SK-N-SH (cell line): ENCODE data around the gene CLASP2. TPM values are rescaled to one million over a fixed set of nuclear protein-coding genes. Genes with fewer than 3 reads are reported as not detected.

ENCODE experiments used
- CTCF ChIA-PET: fragments of 300-600, 350-600 bp; formaldehyde crosslinking; extraction: SDS; loops from one replicate; lab custom pipeline; 2021; lab: Yijun Ruan, JAX
- POLR2A ChIA-PET: fragments of 350-600 bp; sonication (Branson Sonifier 250); formaldehyde crosslinking; extraction: SDS; loops from one replicate; lab custom pipeline; 2020; ENCODE audit warnings: antibody characterized with exemption, inconsistent platforms; lab: Yijun Ruan, JAX
- DNase-seq: peaks from one replicate; pipeline ENCODE4 v3.0.0; 2012
- H2AFZ ChIP-seq: fragments of 200-600 bp; sonication (generic); 2 replicates; pipeline ENCODE4 v1.8.1; 2016; ENCODE audit warnings: antibody characterized with exemption, mild to moderate bottlenecking, low read depth
- H3F3A ChIP-seq: fragments of 200-600 bp; sonication (generic); replicated peaks from 2 replicates; pipeline ENCODE3; 2016; ENCODE audit warnings: antibody characterized with exemption, mild to moderate bottlenecking; ENCODE audit not compliant: insufficient read depth
- H3K27ac ChIP-seq, 2 experiments: fragments of 200-500 bp in 1 of 2; fragments of 200-600 bp in 1 of 2; sonication (Bioruptor generic) in 1 of 2; sonication (generic), shearing (Covaris generic) in 1 of 2; 2 replicates each; pipeline versions ENCODE4 v1.5.1 to v1.6.1; 2014 to 2016; ENCODE audit warnings: low read depth in 2 of 2, inconsistent platforms in 1 of 2, low read length in 1 of 2, mild to moderate bottlenecking in 1 of 2, mixed read lengths in 1 of 2
- H3K27me3 ChIP-seq: fragments of 200-600 bp; sonication (generic), shearing (Covaris generic); 2 replicates; pipeline ENCODE4 v1.6.1; 2016; ENCODE audit warnings: mixed run types; ENCODE audit not compliant: insufficient read depth
- H3K36me3 ChIP-seq, 2 experiments: fragments of 200-500 bp in 1 of 2; fragments of 200-600 bp in 1 of 2; sonication (Bioruptor generic) in 1 of 2; sonication (generic) in 1 of 2; replicated peaks in 1 of 2; 2 replicates each; pipeline versions ENCODE3 to v1.5.1; 2014 to 2016; ENCODE audit warnings: low read length in 1 of 2, mild to moderate bottlenecking in 1 of 2; ENCODE audit not compliant: insufficient read depth in 2 of 2, control insufficient read depth in 1 of 2
- H3K4me1 ChIP-seq, 2 experiments: fragments of 200-500 bp in 1 of 2; fragments of 200-600 bp in 1 of 2; sonication (Bioruptor generic) in 1 of 2; sonication (generic), shearing (Covaris generic) in 1 of 2; 2 replicates each; pipeline versions ENCODE4 v1.5.1 to v1.6.1; 2014 to 2016; ENCODE audit warnings: low read depth in 1 of 2, low read length in 1 of 2, mixed run types in 1 of 2; ENCODE audit not compliant: insufficient read depth in 2 of 2, control insufficient read depth in 1 of 2
- H3K4me2 ChIP-seq: fragments of 200-600 bp; sonication (generic), shearing (Covaris generic); 2 replicates; pipeline ENCODE4 v1.6.1; 2017; ENCODE audit warnings: mixed run types
- H3K4me3 ChIP-seq, 2 experiments: fragments of 200-500 bp in 1 of 2; fragments of 200-600 bp in 1 of 2; sonication (Bioruptor generic) in 1 of 2; sonication (generic), shearing (Covaris generic) in 1 of 2; 2 replicates each; pipeline versions ENCODE4 v1.5.1 to v1.8.1; 2014 to 2016; ENCODE audit warnings: low read depth in 2 of 2, inconsistent platforms in 1 of 2, low read length in 1 of 2, mild to moderate bottlenecking in 1 of 2, mixed read lengths in 1 of 2, moderate library complexity in 1 of 2
- H3K79me2 ChIP-seq: fragments of 200-600 bp; sonication (generic); 2 replicates; pipeline ENCODE4 v1.8.1; 2017; ENCODE audit warnings: mild to moderate bottlenecking; ENCODE audit not compliant: insufficient read depth
- H3K9ac ChIP-seq: fragments of 200-600 bp; sonication (generic); 2 replicates; pipeline ENCODE4 v1.6.1; 2017; ENCODE audit warnings: mixed run types
- H3K9me2 ChIP-seq: fragments of 200-600 bp; sonication (generic); 2 replicates; pipeline ENCODE4 v1.6.1; 2017; ENCODE audit warnings: mixed run types
- H3K9me3 ChIP-seq: fragments of 200-600 bp; sonication (generic); 2 replicates; pipeline ENCODE4 v1.6.1; 2017; ENCODE audit warnings: mixed run types, mild to moderate bottlenecking, moderate library complexity
- H4K20me1 ChIP-seq: fragments of 200-600 bp; sonication (generic); 2 replicates; pipeline ENCODE4 v1.6.1; 2017; ENCODE audit warnings: mild to moderate bottlenecking, mixed run types; ENCODE audit not compliant: insufficient read depth
- CHD2 ChIP-seq: fragments of 150-350 bp; IDR thresholded peaks from 2 replicates; pipeline ENCODE4 v1.6.1; 2018; ENCODE audit warnings: low read length; ENCODE audit not compliant: partially characterized antibody
- ELF1 ChIP-seq: IDR thresholded peaks from 2 replicates; pipeline ENCODE4 v1.4.0; 2012
- FOSL2 ChIP-seq: IDR thresholded peaks from 2 replicates; pipeline ENCODE4 v1.4.0; 2012; ENCODE audit warnings: low read depth, mild to moderate bottlenecking, moderate library complexity, borderline replicate concordance
- JUND ChIP-seq: IDR thresholded peaks from 2 replicates; pipeline ENCODE4 v1.4.0; 2012
- MXI1 ChIP-seq: IDR thresholded peaks from 2 replicates; pipeline ENCODE4 v1.6.1; 2012; ENCODE audit warnings: mild to moderate bottlenecking, low read depth, low read length, improper control_type of control experiment
- SIN3A ChIP-seq: IDR thresholded peaks from 2 replicates; pipeline ENCODE4 v1.6.1; 2012; ENCODE audit warnings: low read depth, mild to moderate bottlenecking, low read length, moderate library complexity, borderline replicate concordance
- SMC3 ChIP-seq: IDR thresholded peaks from 2 replicates; pipeline ENCODE4 v1.6.1; 2012; ENCODE audit warnings: low read depth, low read length, improper control_type of control experiment
- TAF1 ChIP-seq: IDR thresholded peaks from 2 replicates; pipeline ENCODE4 v1.6.1; 2012; ENCODE audit warnings: low read depth, mild to moderate bottlenecking, low read length, moderate library complexity, borderline replicate concordance
- whole genome bisulfite sequencing: methylation state at CpG from one replicate; pipeline ENCODE4 v1.1.6; 2017; ENCODE audit warnings: low lambda C conversion rate; 5-methylcytosine and 5-hydroxymethylcytosine counted together
- polyA plus RNA-seq, 3 experiments: library from polyadenylated mRNA; depleted of rRNA; stranded (reverse); fragments of >200 nt; gene quantifications; 2 replicates each; pipeline ENCODE4 v1.2.3, GENCODE V29; 2012
- TF ChIP-seq, protein P1 (sequence below): fragments of 200-600 bp; sonication (generic); IDR thresholded peaks from 2 replicates; pipeline ENCODE4 v1.6.1; 2017; ENCODE audit warnings: antibody characterized with exemption, mild to moderate bottlenecking, moderate library complexity
- TF ChIP-seq, protein P2 (sequence below): fragments of 150-350 bp; IDR thresholded peaks from 2 replicates; pipeline ENCODE4 v1.6.1; 2017; ENCODE audit warnings: antibody characterized with exemption, low read length, low read depth, borderline replicate concordance
- TF ChIP-seq, protein P3 (sequence below): IDR thresholded peaks from 2 replicates; pipeline ENCODE4 v1.4.0; 2012; ENCODE audit warnings: low read depth, borderline replicate concordance

CLASP2 gene
- polyA plus RNA-seq, 1 of the 3 experiments (the other 2 are of a cell fraction): 13.2 TPM

DNA sequence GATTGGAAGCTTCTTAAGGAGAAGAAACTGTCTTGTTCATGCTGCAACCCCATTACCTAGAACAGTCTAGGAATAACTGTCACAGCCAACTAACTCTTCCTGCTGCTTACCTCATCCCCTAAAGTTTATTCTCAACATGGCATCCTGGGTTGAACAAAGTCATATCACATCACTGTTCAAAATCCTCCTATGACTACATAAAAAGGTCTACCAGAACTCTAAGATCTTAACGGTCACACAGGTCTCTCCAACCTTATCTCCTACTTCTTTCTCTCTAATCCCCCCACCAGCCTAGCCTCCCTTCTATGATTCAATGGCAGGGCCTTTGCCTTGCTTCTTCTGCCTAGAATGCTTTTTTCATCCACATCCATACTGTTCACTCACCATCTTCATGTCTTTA lies 69.3 kb downstream of the CLASP2 start:
- peaks cover 4% of the 10 kb centered on the region for H3F3A ChIP-seq
- WGBS: 100% methylated on average over 1 of the region's 1 CpG
- no peak overlapping the region for H3K4me3 ChIP-seq
- H3K79me2 ChIP-seq: peaks cover 51% of the 10 kb centered on the region
- no peak overlapping the region for H2AFZ ChIP-seq
- ChIA-PET CTCF (no interaction called here), POLR2A (no interaction called here)
- H3K9ac ChIP-seq: no peak overlapping the region
- no peak for DNase-seq
- H3K27ac ChIP-seq: no peak overlapping the region
- no peaks in the 10 kb centered on the region for H4K20me1 ChIP-seq
- no peak for TF ChIP-seq CHD2
- no peak for TF ChIP-seq SIN3A
- H3K4me2 ChIP-seq: no peak overlapping the region
- H3K9me2 ChIP-seq: no peaks in the 10 kb centered on the region
- H3K36me3 ChIP-seq: peaks cover 0 to 3% of the 10 kb centered on the region in 2 experiments
- no peaks in the 10 kb centered on the region for H3K27me3 ChIP-seq
- peaks cover 0 to 7% of the 10 kb centered on the region in 2 experiments; a peak in 3 of 4 replicates for H3K4me1 ChIP-seq
- H3K9me3 ChIP-seq: no peaks in the 10 kb centered on the region

DNA sequence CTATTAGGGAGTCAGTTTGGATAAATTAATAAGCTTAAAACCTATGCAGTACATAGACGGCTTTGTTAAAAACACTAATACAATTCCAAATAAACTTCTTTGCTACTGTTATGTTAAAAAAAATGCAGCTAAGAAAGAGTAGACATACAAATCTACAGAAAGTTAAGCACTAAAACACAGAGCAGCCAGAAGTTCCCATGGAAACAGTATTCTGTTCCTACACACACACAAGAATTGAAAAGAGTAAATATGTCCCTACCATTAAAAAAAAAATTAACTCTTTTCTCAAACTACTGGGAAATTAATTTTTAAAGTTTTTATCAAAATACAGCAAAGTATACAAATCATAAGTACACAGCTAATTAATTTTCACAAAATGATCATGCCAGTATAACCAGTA lies 71.6 kb downstream of the CLASP2 start:
- H3K4me3 ChIP-seq: no peak overlapping the region
- no peak overlapping the region for H2AFZ ChIP-seq
- CTCF ChIA-PET: interaction anchor here (0.7 to 2.2 kb wide), 3 partner anchors 10 to 13 kb away, joined by 3 to 11 read pairs (median 4); no protein-coding TSS in a partner anchor
- H4K20me1 ChIP-seq: no peaks in the 10 kb centered on the region
- H3K9ac ChIP-seq: no peak overlapping the region
- no peak overlapping the region for H3K27ac ChIP-seq
- POLR2A ChIA-PET: interaction anchor here (1.9 to 3.2 kb wide), 3 partner anchors 13 to 152 kb away, joined by 3 to 47 read pairs (median 4); partner anchors contain the start of gene PDCD6IP
- H3K9me3 ChIP-seq: no peaks in the 10 kb centered on the region
- no peak overlapping the region for H3K4me2 ChIP-seq
- H3K9me2 ChIP-seq: no peaks in the 10 kb centered on the region
- DNase-seq: no peak
- 87% methylated on average over 1 of the region's 1 CpG for WGBS
- peaks cover 5 to 11% of the 10 kb centered on the region in 2 experiments for H3K36me3 ChIP-seq
- H3K4me1 ChIP-seq: peaks cover 2 to 4% of the 10 kb centered on the region in 2 experiments; a peak in 3 of 4 replicates
- H3K27me3 ChIP-seq: no peaks in the 10 kb centered on the region
- TF ChIP-seq TAF1 (no peak), SIN3A (no peak), SMC3 (no peak), FOSL2 (no peak), ELF1 (no peak), JUND (no peak), MXI1 (no peak)
- TF ChIP-seq, protein P1, sequence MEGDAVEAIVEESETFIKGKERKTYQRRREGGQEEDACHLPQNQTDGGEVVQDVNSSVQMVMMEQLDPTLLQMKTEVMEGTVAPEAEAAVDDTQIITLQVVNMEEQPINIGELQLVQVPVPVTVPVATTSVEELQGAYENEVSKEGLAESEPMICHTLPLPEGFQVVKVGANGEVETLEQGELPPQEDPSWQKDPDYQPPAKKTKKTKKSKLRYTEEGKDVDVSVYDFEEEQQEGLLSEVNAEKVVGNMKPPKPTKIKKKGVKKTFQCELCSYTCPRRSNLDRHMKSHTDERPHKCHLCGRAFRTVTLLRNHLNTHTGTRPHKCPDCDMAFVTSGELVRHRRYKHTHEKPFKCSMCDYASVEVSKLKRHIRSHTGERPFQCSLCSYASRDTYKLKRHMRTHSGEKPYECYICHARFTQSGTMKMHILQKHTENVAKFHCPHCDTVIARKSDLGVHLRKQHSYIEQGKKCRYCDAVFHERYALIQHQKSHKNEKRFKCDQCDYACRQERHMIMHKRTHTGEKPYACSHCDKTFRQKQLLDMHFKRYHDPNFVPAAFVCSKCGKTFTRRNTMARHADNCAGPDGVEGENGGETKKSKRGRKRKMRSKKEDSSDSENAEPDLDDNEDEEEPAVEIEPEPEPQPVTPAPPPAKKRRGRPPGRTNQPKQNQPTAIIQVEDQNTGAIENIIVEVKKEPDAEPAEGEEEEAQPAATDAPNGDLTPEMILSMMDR: no peak
- TF ChIP-seq, protein P2, sequence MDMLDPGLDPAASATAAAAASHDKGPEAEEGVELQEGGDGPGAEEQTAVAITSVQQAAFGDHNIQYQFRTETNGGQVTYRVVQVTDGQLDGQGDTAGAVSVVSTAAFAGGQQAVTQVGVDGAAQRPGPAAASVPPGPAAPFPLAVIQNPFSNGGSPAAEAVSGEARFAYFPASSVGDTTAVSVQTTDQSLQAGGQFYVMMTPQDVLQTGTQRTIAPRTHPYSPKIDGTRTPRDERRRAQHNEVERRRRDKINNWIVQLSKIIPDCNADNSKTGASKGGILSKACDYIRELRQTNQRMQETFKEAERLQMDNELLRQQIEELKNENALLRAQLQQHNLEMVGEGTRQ: no peak
- TF ChIP-seq, protein P3, sequence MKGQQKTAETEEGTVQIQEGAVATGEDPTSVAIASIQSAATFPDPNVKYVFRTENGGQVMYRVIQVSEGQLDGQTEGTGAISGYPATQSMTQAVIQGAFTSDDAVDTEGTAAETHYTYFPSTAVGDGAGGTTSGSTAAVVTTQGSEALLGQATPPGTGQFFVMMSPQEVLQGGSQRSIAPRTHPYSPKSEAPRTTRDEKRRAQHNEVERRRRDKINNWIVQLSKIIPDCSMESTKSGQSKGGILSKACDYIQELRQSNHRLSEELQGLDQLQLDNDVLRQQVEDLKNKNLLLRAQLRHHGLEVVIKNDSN: no peak
- TF ChIP-seq, all 33 proteins: peak for 0
- H3F3A ChIP-seq: peaks cover 8% of the 10 kb centered on the region
- peaks cover 34% of the 10 kb centered on the region for H3K79me2 ChIP-seq
